Stimulated activated CD8-positive, alpha-beta memory T cell treated with anti-CD3 and anti-CD28 coated beads, Interleukin-2, amount 100 ng/mL, for 1 hour (primary cell): ENCODE measurements around the gene TICRR.
"Not testable (repeated sequence)": the region's sequence is repeated elsewhere in the genome, so short reads cannot be mapped to it uniquely, and the experiment has no call there.

Experiments
- DNase-seq, 2 donors: peaks; one replicate each; pipeline ENCODE4 v3.0.0-alpha.2; 2020; ENCODE audit warnings: low read depth in 2 of 2

Gene TICRR

GRCh38 chr15:89566181-89566580, 9.1 kb upstream of the TICRR start:
- no peak for DNase-seq

GRCh38 chr15:89566621-89567294, 8.5 kb upstream of the TICRR start:
- no peak for DNase-seq

- no peak for DNase-seq
Measured at GRCh38 chr15:89569090-89569745, 6.1 kb upstream of the TICRR start.

- DNase-seq, result no peak
Measured at GRCh38 chr15:89575656-89576416, 567 bp downstream of the TICRR start.

- DNase-seq, result no peak
Measured at GRCh38 chr15:89576417-89576773, 1.1 kb downstream of the TICRR start.

GRCh38 chr15:89577776-89578115, 2.5 kb downstream of the TICRR start:
- DNase-seq, result no peak

GRCh38 chr15:89578146-89578545, 2.9 kb downstream of the TICRR start:
- no peak for DNase-seq

GRCh38 chr15:89580747-89581146, 5.5 kb downstream of the TICRR start:
- DNase-seq, result not testable (repeated sequence)

- DNase-seq, result no peak
Measured at GRCh38 chr15:89586651-89587050, 11.4 kb downstream of the TICRR start.

- DNase-seq, result no peak
Measured at GRCh38 chr15:89587955-89588354, 12.7 kb downstream of the TICRR start.

GRCh38 chr15:89591834-89592233, 16.6 kb downstream of the TICRR start:
- DNase-seq, result no peak

GRCh38 chr15:89593018-89593417, 17.7 kb downstream of the TICRR start:
- DNase-seq, result no peak

GRCh38 chr15:89599021-89599420, 23.8 kb downstream of the TICRR start:
- DNase-seq, result no peak

- DNase-seq, result no peak
Measured at GRCh38 chr15:89611317-89611716, 36.0 kb downstream of the TICRR start.

GRCh38 chr15:89613031-89613430, 37.8 kb downstream of the TICRR start:
- no peak for DNase-seq

- DNase-seq, result no peak
Measured at GRCh38 chr15:89614164-89614563, 38.9 kb downstream of the TICRR start.

GRCh38 chr15:89615135-89615534, 39.9 kb downstream of the TICRR start:
- no peak for DNase-seq

GRCh38 chr15:89616228-89616627, 41.0 kb downstream of the TICRR start:
- no peak for DNase-seq

GRCh38 chr15:89621547-89621946, 46.3 kb downstream of the TICRR start:
- no peak for DNase-seq

- no peak for DNase-seq
Measured at GRCh38 chr15:89623165-89623564, 47.9 kb downstream of the TICRR start.

GRCh38 chr15:89625716-89626115, 50.4 kb downstream of the TICRR start:
- DNase-seq, result no peak

GRCh38 chr15:89627256-89627970, 52.1 kb downstream of the TICRR start:
- no peak for DNase-seq
